Spleen (tissue), 7 donors: ENCODE measurements around the gene CNNM2.

ENCODE experiments used
- POLR2A ChIP-seq, 3 donors: fragments of 450-650 bp; IDR thresholded peaks; one replicate each; pipeline ENCODE4 v1.5.1; 2017; ENCODE audit warnings: antibody characterized with exemption in 3 of 3, mild to moderate bottlenecking in 1 of 3
- POLR2AphosphoS5 ChIP-seq, 3 donors: sonication (generic); formaldehyde crosslinking; IDR thresholded peaks; one replicate each; pipeline ENCODE4 v1.5.1; 2017; ENCODE audit warnings: antibody characterized with exemption in 3 of 3
- TF ChIP-seq, protein P1 (sequence below), 11 experiments: fragments of 200-600 bp in 7 of 11; fragments of 450-650 bp in 4 of 11; sonication (generic) in 4 of 11; IDR thresholded peaks in 8 of 11; conservative IDR thresholded peaks in 3 of 11; 1 replicate in 7 of 11; 2 replicates in 4 of 11; pipeline versions ENCODE4 v1.4.0 to v1.8.0; 2016 to 2021; ENCODE audit warnings: antibody characterized with exemption in 11 of 11, inconsistent platforms in 4 of 11, mild to moderate bottlenecking in 1 of 11
- donor health status: DM: no; HTN: no; CAD: no; lungs with moderate emphysema.
- donor health status: DM: no; HTN: no; CAD: no.
- donor health status: DM: no; HTN: no; CAD: no.

DNA sequence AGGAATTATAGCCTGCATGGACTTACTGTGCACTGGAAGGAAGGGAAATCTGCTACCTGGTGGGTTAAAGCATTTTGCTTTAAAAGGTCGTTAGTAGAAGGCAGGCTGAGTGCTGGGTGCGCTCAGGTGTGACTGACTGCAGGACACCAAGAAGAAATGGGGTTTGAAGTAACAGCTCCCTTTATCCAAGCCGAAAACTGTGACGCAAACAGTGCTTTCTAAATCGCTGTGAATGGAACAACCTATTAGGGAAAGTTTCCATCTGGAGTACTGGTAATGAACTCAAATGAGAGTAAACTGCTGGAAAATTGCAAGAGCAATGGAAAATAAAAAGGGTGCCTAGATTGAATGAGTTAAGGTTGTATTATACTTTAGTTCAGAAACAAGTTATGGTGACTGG lies 95.3 kb downstream of the CNNM2 start:
- TF ChIP-seq, protein P1, sequence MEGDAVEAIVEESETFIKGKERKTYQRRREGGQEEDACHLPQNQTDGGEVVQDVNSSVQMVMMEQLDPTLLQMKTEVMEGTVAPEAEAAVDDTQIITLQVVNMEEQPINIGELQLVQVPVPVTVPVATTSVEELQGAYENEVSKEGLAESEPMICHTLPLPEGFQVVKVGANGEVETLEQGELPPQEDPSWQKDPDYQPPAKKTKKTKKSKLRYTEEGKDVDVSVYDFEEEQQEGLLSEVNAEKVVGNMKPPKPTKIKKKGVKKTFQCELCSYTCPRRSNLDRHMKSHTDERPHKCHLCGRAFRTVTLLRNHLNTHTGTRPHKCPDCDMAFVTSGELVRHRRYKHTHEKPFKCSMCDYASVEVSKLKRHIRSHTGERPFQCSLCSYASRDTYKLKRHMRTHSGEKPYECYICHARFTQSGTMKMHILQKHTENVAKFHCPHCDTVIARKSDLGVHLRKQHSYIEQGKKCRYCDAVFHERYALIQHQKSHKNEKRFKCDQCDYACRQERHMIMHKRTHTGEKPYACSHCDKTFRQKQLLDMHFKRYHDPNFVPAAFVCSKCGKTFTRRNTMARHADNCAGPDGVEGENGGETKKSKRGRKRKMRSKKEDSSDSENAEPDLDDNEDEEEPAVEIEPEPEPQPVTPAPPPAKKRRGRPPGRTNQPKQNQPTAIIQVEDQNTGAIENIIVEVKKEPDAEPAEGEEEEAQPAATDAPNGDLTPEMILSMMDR (IDR thresholded peaks at IDR 0.05 in 8 of 11, conservative IDR thresholded peaks at IDR 0.05 in 3 of 11) = no peak
- no peak for TF ChIP-seq POLR2AphosphoS5 (IDR thresholded peaks at IDR 0.05)
- TF ChIP-seq POLR2A (IDR thresholded peaks at IDR 0.05) = no peak
